GM12878 (cell line): ENCODE measurements around the gene IER5. TPM values are rescaled to one million over a fixed set of nuclear protein-coding genes. Genes with fewer than 3 reads are reported as not detected.

Experiments
- EP300 ChIP-seq, 2 experiments: fragments of 150-350 bp in 1 of 2; IDR thresholded peaks; 2 replicates each; pipeline ENCODE4 v1.6.1; 2011 to 2012; ENCODE audit warnings: low read depth in 2 of 2, low read length in 2 of 2, borderline replicate concordance in 1 of 2, improper control_type of control experiment in 1 of 2, inconsistent platforms in 1 of 2; ENCODE audit not compliant: control insufficient read depth in 1 of 2
- IRF4 ChIP-seq: IDR thresholded peaks from 2 replicates; pipeline ENCODE4 v1.6.1; 2011; ENCODE audit warnings: low read depth, low read length
- KLF5 ChIP-seq: fragments of 450-650 bp; IDR thresholded peaks from 2 replicates; pipeline ENCODE4 v1.6.1; 2014; ENCODE audit warnings: mild to moderate bottlenecking; ENCODE audit not compliant: partially characterized antibody
- MAX ChIP-seq: IDR thresholded peaks from 2 replicates; pipeline ENCODE4 v1.6.1; 2012; ENCODE audit warnings: low read depth, low read length, improper control_type of control experiment
- MEF2A ChIP-seq: IDR thresholded peaks from 2 replicates; pipeline ENCODE4 v1.6.1; 2011; ENCODE audit warnings: low read depth, mild to moderate bottlenecking, low read length, moderate library complexity; ENCODE audit not compliant: insufficient read depth
- NFYA ChIP-seq: IDR thresholded peaks from 2 replicates; pipeline ENCODE4 v1.6.1; 2011; ENCODE audit warnings: low read depth, mild to moderate bottlenecking, low read length, improper control_type of control experiment, borderline replicate concordance
- SRF ChIP-seq, 2 experiments: IDR thresholded peaks; 2 replicates each; pipeline ENCODE4 v1.6.1; 2011; ENCODE audit warnings: low read depth in 2 of 2, low read length in 2 of 2, mild to moderate bottlenecking in 1 of 2, moderate library complexity in 1 of 2
- TCF12 ChIP-seq: IDR thresholded peaks from 2 replicates; pipeline ENCODE4 v1.6.1; 2011; ENCODE audit warnings: low read depth, mild to moderate bottlenecking, low read length
- TCF3 ChIP-seq: IDR thresholded peaks from 2 replicates; pipeline ENCODE4 v1.6.1; 2012; ENCODE audit warnings: low read depth, mild to moderate bottlenecking, low read length, borderline replicate concordance; ENCODE audit not compliant: insufficient read depth
- YY1 ChIP-seq: IDR thresholded peaks from 2 replicates; pipeline ENCODE4 v1.6.1; 2011; ENCODE audit warnings: low read depth, mild to moderate bottlenecking, low read length
- ZBTB40 ChIP-seq: fragments of 450-650 bp; IDR thresholded peaks from 2 replicates; pipeline ENCODE4 v1.6.1; 2016; ENCODE audit warnings: mild to moderate bottlenecking, moderate library complexity, borderline replicate concordance
- ZNF687 ChIP-seq: fragments of 450-650 bp; IDR thresholded peaks from 2 replicates; pipeline ENCODE4 v1.6.1; 2017; ENCODE audit warnings: mild to moderate bottlenecking, moderate library complexity
- polyA plus RNA-seq, 11 experiments: library from polyadenylated mRNA; depleted of rRNA in 4 of 11; unstranded in 6 of 11; stranded (reverse) in 5 of 11; fragments of >200 nt; fragmentation: Nextera tagmentation in 4 of 11; fragmentation: Illumina TruSeq in 1 of 11; extraction: Ambion mirVana in 4 of 11; extraction: Trizol in 1 of 11; gene quantifications; 1 replicate in 1 of 11; 2 replicates in 10 of 11; pipeline versions ENCODE4 v1.2.1 to v1.2.3, GENCODE V29; 2011 to 2016; ENCODE audit warnings: inconsistent platforms in 2 of 11, missing spikeins in 2 of 11, low read depth in 1 of 11
- total RNA-seq, 4 experiments: library from RNA; depleted of rRNA in 3 of 4; stranded (reverse); fragments of >200 nt in 3 of 4; fragmentation: Illumina TruSeq in 1 of 4; extraction: Trizol in 1 of 4; gene quantifications; 2 replicates each; pipeline versions ENCODE4 v1.2.1 to v1.2.3, GENCODE V29; 2013 to 2021

The IER5 gene
- total and polyA plus RNA-seq, 10 of the 15 experiments (the other 5 are each of a cell fraction or from before 2014, with no cell fraction given): 4.3 to 75.2 (median 30.5) TPM

GRCh38 chr1:181062836-181063428, 25.6 kb upstream of the IER5 start (continued):
- TF ChIP-seq ZBTB40: peak; percentile 46; the same call in 1 of the 2 replicates
- TF ChIP-seq MEF2A: 0 out of 2 replicates have a peak, but pooled peaks have one; percentile 4
- TF ChIP-seq EP300 (IDR thresholded peaks at IDR 0.05; ENCODE audit: borderline replicate concordance in 1 of 2, control insufficient read depth in 1 of 2, low read depth in 2 of 2, low read length in 2 of 2): 0 out of 4 replicates have a peak, but pooled peaks of 1 of the 2 experiments have one; percentile 25
- 0 out of 4 replicates have a peak, but pooled peaks of 1 of the 2 experiments have one; percentile 40 for TF ChIP-seq SRF (IDR thresholded peaks at IDR 0.05; ENCODE audit: low read depth in 2 of 2, low read length in 2 of 2)
- TF ChIP-seq YY1: 0 out of 2 replicates have a peak, but pooled peaks have one; percentile 9
- TF ChIP-seq TCF3: peak; percentile 53; the same call in 1 of the 2 replicates
- peak; percentile 29 for TF ChIP-seq KLF5
- peak; percentile 66; the same call in 1 of the 2 replicates for TF ChIP-seq IRF4
- TF ChIP-seq MAX: peak; percentile 57; the same call in 1 of the 2 replicates
- peak; percentile 97 for TF ChIP-seq ZNF687
- TF ChIP-seq TCF12: 0 out of 2 replicates have a peak, but pooled peaks have one; percentile 25
- no peak for TF ChIP-seq NFYA
